DMS153 treated with DMSO at 0.1 percent for 48 hours (cell line): ENCODE results near the gene MYO1A.
"Not testable (repeated sequence)": the region's sequence is repeated elsewhere in the genome, so short reads cannot be mapped to it uniquely, and the experiment has no call there.

Source experiments
- DNase-seq: peaks from one replicate; lab custom pipeline; 2025; ENCODE audit not compliant: unreplicated experiment; lab: John Stamatoyannopoulos, UW

The MYO1A gene

GRCh38 chr12:56996793-56997545 lies 53.0 kb downstream of the MYO1A start:
- DNase-seq: no peak

GRCh38 chr12:56995930-56996496 lies 53.9 kb downstream of the MYO1A start:
- no peak for DNase-seq

- no peak for DNase-seq
Observed at GRCh38 chr12:56995201-56995929, 54.6 kb downstream of the MYO1A start.

- DNase-seq: no peak
Observed at GRCh38 chr12:56994231-56994746, 55.6 kb downstream of the MYO1A start.

GRCh38 chr12:56993346-56993745 lies 56.6 kb downstream of the MYO1A start:
- DNase-seq: no peak

- DNase-seq: no peak
Observed at GRCh38 chr12:56991319-56992246, 58.3 kb downstream of the MYO1A start.

GRCh38 chr12:56990648-56991318 lies 59.1 kb downstream of the MYO1A start:
- DNase-seq: no peak

- no peak for DNase-seq
Observed at GRCh38 chr12:56989861-56990610, 59.9 kb downstream of the MYO1A start.

GRCh38 chr12:56988207-56988739 lies 61.7 kb downstream of the MYO1A start:
- DNase-seq: no peak

- peak; percentile 65 for DNase-seq
Observed at GRCh38 chr12:56987551-56988053, 62.3 kb downstream of the MYO1A start.

- no peak for DNase-seq
Observed at GRCh38 chr12:56987011-56987410, 62.9 kb downstream of the MYO1A start.

- not testable (repeated sequence) for DNase-seq
Observed at GRCh38 chr12:56985714-56986113, 64.2 kb downstream of the MYO1A start.

GRCh38 chr12:56983386-56983785 lies 66.5 kb downstream of the MYO1A start:
- DNase-seq: no peak

GRCh38 chr12:56982578-56983236 lies 67.2 kb downstream of the MYO1A start:
- not testable (repeated sequence) for DNase-seq

GRCh38 chr12:56980941-56981530 lies 68.9 kb downstream of the MYO1A start:
- no peak for DNase-seq

- no peak for DNase-seq
Observed at GRCh38 chr12:56980268-56980667, 69.7 kb downstream of the MYO1A start.

GRCh38 chr12:56979628-56980027 lies 70.3 kb downstream of the MYO1A start:
- no peak for DNase-seq
